ENCODE measurements around the gene SORL1.

SORL1 gene

GRCh38 chr11:121417055-121417551, 35.0 kb upstream of the SORL1 start:
- Histone ChIP-seq H3K27ac (peak overlapping the region; percentile 29), H3K27me3 (ENCODE audit: control insufficient read depth, insufficient read depth, low read length) (no peaks in the 10 kb centered on the region), H3K9me3 (ENCODE audit: control insufficient read depth, low read length) (no peaks in the 10 kb centered on the region), H3K4me2 (ENCODE audit: low read length) (no peak overlapping the region), H3K4me1 (peaks cover 2% of the 10 kb centered on the region), H3K36me3 (ENCODE audit: control insufficient read depth, insufficient read depth, low read length) (no peaks in the 10 kb centered on the region), H3K4me3 (ENCODE audit: low read depth, low read length) (no peak overlapping the region), H2AFZ (peak overlapping the region; percentile 70), H3K9ac (no peak overlapping the region), H3K79me2 (no peaks in the 10 kb centered on the region)
- no peak for TF ChIP-seq CTCF (IDR thresholded peaks at IDR 0.05)

GRCh38 chr11:121417607-121418006, 34.5 kb upstream of the SORL1 start:
- Histone ChIP-seq H3K9ac (no peak overlapping the region), H3K4me3 (ENCODE audit: low read depth, low read length) (no peak overlapping the region), H2AFZ (peak overlapping the region; percentile 70), H3K4me2 (ENCODE audit: low read length) (no peak overlapping the region), H3K27me3 (ENCODE audit: control insufficient read depth, insufficient read depth, low read length) (no peaks in the 10 kb centered on the region), H3K79me2 (no peaks in the 10 kb centered on the region), H3K36me3 (ENCODE audit: control insufficient read depth, insufficient read depth, low read length) (no peaks in the 10 kb centered on the region), H3K9me3 (ENCODE audit: control insufficient read depth, low read length) (no peaks in the 10 kb centered on the region), H3K27ac (peak overlapping the region; percentile 29), H3K4me1 (peaks cover 2% of the 10 kb centered on the region)
- TF ChIP-seq CTCF (IDR thresholded peaks at IDR 0.05) = no peak

DNA sequence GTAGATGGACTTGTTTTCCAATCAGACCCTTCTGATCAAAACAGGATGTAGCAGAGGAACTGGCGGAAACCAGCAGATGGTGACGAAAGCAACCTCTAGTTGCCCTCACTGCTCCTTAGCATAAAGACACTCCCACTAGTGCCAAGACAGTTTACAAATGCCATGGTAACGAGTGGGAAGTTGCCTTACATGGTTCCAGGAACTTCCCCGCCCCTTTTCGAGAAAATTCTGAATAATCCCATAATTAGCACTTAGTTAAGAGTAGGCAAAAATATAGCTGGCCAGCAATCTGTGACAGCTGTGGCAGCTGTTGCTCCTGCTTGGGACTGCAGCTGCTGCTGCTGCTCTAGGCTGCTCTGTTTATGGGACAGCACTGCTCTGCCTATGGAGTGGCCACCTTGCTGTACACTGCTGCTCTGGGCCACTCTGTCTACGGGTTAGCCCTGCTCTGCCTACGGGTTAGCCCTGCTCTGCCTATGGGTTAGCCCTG, 33.4 kb upstream of the SORL1 start:
- no peak overlapping the region for H3K4me2 ChIP-seq (ENCODE audit: low read length)
- H3K27me3 ChIP-seq (ENCODE audit: control insufficient read depth, insufficient read depth, low read length) = no peaks in the 10 kb centered on the region
- no peak overlapping the region for H3K9ac ChIP-seq
- no peaks in the 10 kb centered on the region for H3K9me3 ChIP-seq (ENCODE audit: control insufficient read depth, low read length)
- H3K36me3 ChIP-seq (ENCODE audit: control insufficient read depth, insufficient read depth, low read length) = no peaks in the 10 kb centered on the region
- H3K79me2 ChIP-seq = no peaks in the 10 kb centered on the region
- H3K4me1 ChIP-seq = peaks cover 2% of the 10 kb centered on the region
- H2AFZ ChIP-seq = no peak overlapping the region
- H3K27ac ChIP-seq = no peak overlapping the region
- no peak for TF ChIP-seq CTCF (IDR thresholded peaks at IDR 0.05)
- H3K4me3 ChIP-seq (ENCODE audit: low read depth, low read length) = no peak overlapping the region

GRCh38 chr11:121419836-121420235, 32.3 kb upstream of the SORL1 start:
- Histone ChIP-seq H3K9me3 (ENCODE audit: control insufficient read depth, low read length) (no peaks in the 10 kb centered on the region), H2AFZ (no peak overlapping the region), H3K4me3 (ENCODE audit: low read depth, low read length) (no peak overlapping the region), H3K36me3 (ENCODE audit: control insufficient read depth, insufficient read depth, low read length) (no peaks in the 10 kb centered on the region), H3K4me2 (ENCODE audit: low read length) (no peak overlapping the region), H3K27me3 (ENCODE audit: control insufficient read depth, insufficient read depth, low read length) (no peaks in the 10 kb centered on the region), H3K4me1 (peaks cover 2% of the 10 kb centered on the region), H3K79me2 (no peaks in the 10 kb centered on the region), H3K9ac (no peak overlapping the region), H3K27ac (no peak overlapping the region)
- TF ChIP-seq CTCF (IDR thresholded peaks at IDR 0.05) = no peak

- H3K27me3 ChIP-seq (ENCODE audit: control insufficient read depth, insufficient read depth, low read length) = no peaks in the 10 kb centered on the region
- peaks cover 2% of the 10 kb centered on the region for H3K4me1 ChIP-seq
- H3K9ac ChIP-seq = no peak overlapping the region
- H3K79me2 ChIP-seq = no peaks in the 10 kb centered on the region
- H3K9me3 ChIP-seq (ENCODE audit: control insufficient read depth, low read length) = no peaks in the 10 kb centered on the region
- H3K36me3 ChIP-seq (ENCODE audit: control insufficient read depth, insufficient read depth, low read length) = no peaks in the 10 kb centered on the region
- H3K27ac ChIP-seq = no peak overlapping the region
- no peak for TF ChIP-seq CTCF (IDR thresholded peaks at IDR 0.05)
- H3K4me2 ChIP-seq (ENCODE audit: low read length) = no peak overlapping the region
- no peak overlapping the region for H2AFZ ChIP-seq
- H3K4me3 ChIP-seq (ENCODE audit: low read depth, low read length) = no peak overlapping the region
Observed at GRCh38 chr11:121420398-121420797, 31.7 kb upstream of the SORL1 start.
